GM11168 (cell line): ENCODE results near the gene ABCC5.

ENCODE experiments used
- in situ Hi-C: fragments of 300-500 bp; cut with MboI; formaldehyde crosslinking; loops from one replicate; pipeline ENCODE4 v1.12.0; 2022; ENCODE audit warnings: low sequenced_read_pairs; ENCODE audit not compliant: unreplicated experiment

The ABCC5 gene

GRCh38 chr3:183904833-183905780 is 112.6 kb downstream of the ABCC5 start:
- in situ Hi-C loops: no loop called here

- in situ Hi-C loops: loop anchor here (25.0 kb wide), 1 partner anchor 364 kb away; the partner anchor contains the start of gene CAMK2N2
Measured at GRCh38 chr3:183898028-183898431, 119.7 kb downstream of the ABCC5 start.

GRCh38 chr3:183897606-183898005 is 120.1 kb downstream of the ABCC5 start:
- in situ Hi-C loops: loop anchor here (25.0 kb wide), 1 partner anchor 365 kb away; the partner anchor contains the start of gene CAMK2N2

- in situ Hi-C loops: loop anchor here (25.0 kb wide), 1 partner anchor 366 kb away; the partner anchor contains the start of gene CAMK2N2
Measured at GRCh38 chr3:183896610-183897009, 121.1 kb downstream of the ABCC5 start.

DNA sequence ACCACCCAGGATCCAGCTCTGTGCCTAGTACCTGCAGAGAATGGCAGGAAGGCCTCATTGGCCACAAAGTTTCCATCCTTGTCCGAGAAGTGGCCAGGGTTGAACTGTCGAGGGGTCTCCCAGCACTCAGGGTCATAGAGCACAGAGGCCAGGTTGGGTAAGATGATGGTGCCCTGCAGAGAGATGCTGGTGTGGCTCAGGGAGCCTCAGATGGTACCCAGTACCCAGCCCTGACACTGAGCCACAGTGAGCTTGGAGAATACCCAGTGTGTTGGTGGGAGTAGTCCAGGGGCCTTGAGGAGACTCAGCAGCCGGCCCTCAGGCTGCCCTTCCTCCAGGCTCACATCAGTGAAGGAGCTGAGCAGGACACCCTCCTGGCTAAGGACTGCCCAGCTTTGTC is 121.5 kb downstream of the ABCC5 start:
- in situ Hi-C loops: loop anchor here (25.0 kb wide), 1 partner anchor 366 kb away; the partner anchor contains the start of gene CAMK2N2

GRCh38 chr3:183895774-183896173 is 121.9 kb downstream of the ABCC5 start:
- in situ Hi-C loops: loop anchor here (25.0 kb wide), 1 partner anchor 367 kb away; the partner anchor contains the start of gene CAMK2N2

DNA sequence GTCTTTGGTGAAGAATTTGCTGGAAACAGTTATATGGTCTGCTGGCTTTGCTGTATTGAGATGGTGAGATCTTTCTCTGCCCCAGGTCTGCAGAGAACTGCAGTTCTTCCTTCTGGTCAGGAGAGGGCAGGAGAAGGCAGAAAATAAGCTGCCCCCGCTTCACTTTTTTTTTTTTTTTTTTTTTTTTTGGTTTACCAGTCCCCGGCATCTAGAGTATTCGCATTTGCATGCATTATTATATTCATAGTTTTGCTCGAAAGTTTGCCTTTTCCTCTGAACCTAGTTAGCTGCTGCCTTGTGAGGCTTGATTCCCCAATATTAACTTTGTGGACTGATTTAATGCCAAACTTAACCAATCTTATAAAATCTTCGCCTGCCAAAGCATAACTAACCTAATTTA is 122.4 kb downstream of the ABCC5 start:
- in situ Hi-C loops: loop anchor here (25.0 kb wide), 1 partner anchor 367 kb away; the partner anchor contains the start of gene CAMK2N2

GRCh38 chr3:183892610-183893214 is 125.0 kb downstream of the ABCC5 start:
- in situ Hi-C loops: loop anchor here (5.0 to 25.0 kb wide), 2 partner anchors 125 to 370 kb away; partner anchors contain the start of genes ABCC5 and CAMK2N2

DNA sequence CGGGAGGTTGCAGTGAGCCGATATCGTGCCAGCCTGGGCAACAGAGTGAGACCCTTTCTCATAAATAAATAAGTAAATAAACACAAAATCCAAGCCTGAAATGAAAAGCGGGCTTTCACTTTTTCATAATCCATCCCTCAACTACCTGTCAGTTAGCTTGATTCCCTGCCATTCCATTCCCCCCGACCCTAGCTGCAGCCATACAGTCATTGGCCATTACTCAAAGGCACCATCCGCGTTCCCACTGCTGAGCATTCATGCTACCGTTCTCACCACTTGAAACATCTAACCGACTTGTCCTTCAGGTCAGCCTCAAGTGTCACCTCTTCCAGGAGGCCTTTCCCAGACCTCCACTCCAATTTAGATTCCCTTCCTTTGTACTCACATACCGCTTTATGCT is 131.9 kb downstream of the ABCC5 start:
- in situ Hi-C loops: loop anchor here (25.0 kb wide), 1 partner anchor 377 kb away; the partner anchor contains the start of gene CAMK2N2

- in situ Hi-C loops: loop anchor here (25.0 kb wide), 1 partner anchor 378 kb away; the partner anchor contains the start of gene CAMK2N2
Measured at GRCh38 chr3:183884427-183885296, 133.0 kb downstream of the ABCC5 start, which contains the start of gene PARL. Gene PARL, minus strand, starts transcription at chr3:183884880. Its CDS starts 34 bp downstream, at chr3:183884846.

- in situ Hi-C loops: loop anchor here (25.0 kb wide), 1 partner anchor 378 kb away; the partner anchor contains the start of gene CAMK2N2
Measured at GRCh38 chr3:183884097-183884426, 133.6 kb downstream of the ABCC5 start.

- in situ Hi-C loops: loop anchor here (25.0 kb wide), 1 partner anchor 379 kb away; the partner anchor contains the start of gene CAMK2N2
Measured at GRCh38 chr3:183883291-183884096, 134.2 kb downstream of the ABCC5 start.

DNA sequence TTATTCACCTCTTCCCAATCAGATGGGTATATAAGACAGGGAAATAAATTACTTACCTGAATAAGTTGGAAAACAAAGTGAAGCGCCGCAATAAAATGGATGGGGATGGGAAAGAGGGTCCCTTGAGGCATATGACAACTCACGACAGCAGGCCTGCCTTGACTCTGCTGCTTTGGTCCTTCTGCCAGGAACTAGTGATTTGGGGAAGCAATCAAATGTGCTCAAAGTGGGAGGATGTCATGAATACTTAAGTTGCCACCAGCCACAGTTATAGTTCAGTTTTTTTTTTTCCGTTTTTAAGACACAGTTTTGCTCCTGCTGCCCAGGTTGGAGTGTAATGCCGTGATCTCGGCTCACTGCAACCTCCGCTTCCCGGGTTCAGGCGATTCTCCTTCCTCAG is 137.6 kb downstream of the ABCC5 start:
- in situ Hi-C loops: loop anchor here (25.0 kb wide), 1 partner anchor 382 kb away; the partner anchor contains the start of gene CAMK2N2

DNA sequence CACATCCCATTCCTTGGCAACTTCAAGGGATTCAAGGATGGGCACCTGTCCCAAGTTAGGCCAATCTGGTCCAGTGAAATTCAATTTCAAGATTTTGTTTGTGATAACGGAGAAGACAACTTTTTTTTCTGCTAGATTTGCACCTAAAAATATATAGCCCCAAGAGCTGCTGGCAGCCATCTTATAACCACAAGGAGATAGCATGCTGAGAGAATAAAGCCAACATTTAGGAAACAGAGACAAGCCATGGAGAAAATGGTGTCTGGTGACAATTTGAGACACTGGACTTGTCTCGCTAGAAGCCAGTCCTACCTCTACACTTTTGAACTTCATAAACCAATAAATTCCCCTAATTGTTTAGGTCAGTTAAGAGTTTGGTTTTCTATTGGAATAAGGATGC is 138.4 kb downstream of the ABCC5 start:
- in situ Hi-C loops: loop anchor here (25.0 kb wide), 1 partner anchor 383 kb away; the partner anchor contains the start of gene CAMK2N2

DNA sequence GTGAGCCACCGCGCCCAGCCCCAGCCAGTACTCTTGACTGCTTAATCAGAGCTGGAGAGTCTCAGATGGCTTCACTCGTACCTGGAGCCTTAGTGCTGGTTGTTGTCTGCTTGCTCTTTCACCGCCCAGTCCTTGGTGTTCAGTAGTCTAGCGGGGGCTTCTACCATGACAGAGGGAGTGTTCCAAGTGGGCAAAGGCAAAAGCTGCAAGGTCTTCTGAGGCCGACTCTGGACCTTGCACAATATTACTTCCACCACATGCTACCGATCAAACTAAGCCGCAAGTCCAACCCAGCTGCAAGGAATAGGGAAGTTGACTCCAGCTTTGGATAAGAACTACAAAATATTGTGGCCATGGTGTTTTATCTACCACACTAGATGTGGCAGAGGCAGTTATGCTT is 139.6 kb downstream of the ABCC5 start:
- in situ Hi-C loops: loop anchor here (25.0 kb wide), 1 partner anchor 384 kb away; the partner anchor contains the start of gene CAMK2N2

- in situ Hi-C loops: loop anchor here (25.0 kb wide), 1 partner anchor 385 kb away; the partner anchor contains the start of gene CAMK2N2
Measured at GRCh38 chr3:183877227-183877626, 140.5 kb downstream of the ABCC5 start.

- in situ Hi-C loops: loop anchor here (25.0 kb wide), 1 partner anchor 387 kb away; the partner anchor contains the start of gene CAMK2N2
Measured at GRCh38 chr3:183875411-183875810, 142.3 kb downstream of the ABCC5 start.

- in situ Hi-C loops: no loop called here
Measured at GRCh38 chr3:183873914-183874313, 143.8 kb downstream of the ABCC5 start.
